ENCODE measurements around the gene MAGED4B. TPM values are rescaled to one million over a fixed set of nuclear protein-coding genes. Genes with fewer than 3 reads are reported as not detected.
"Not testable (repeated sequence)": the region's sequence is repeated elsewhere in the genome, so short reads cannot be mapped to it uniquely, and the experiment has no call there.

Gene MAGED4B
- 47.9 TPM for total RNA-seq

- not testable (repeated sequence) for DNase-seq (ENCODE audit: low spot score)
These were observed at the start of gene MAGED4B for GRCh38 chrX:52068666-52069640. Gene MAGED4B, minus strand, starts transcription at chrX:52069183. Its CDS starts 1,011 bp downstream, at chrX:52068172.

- DNase-seq (ENCODE audit: low spot score), result no peak
These were observed 49.3 kb upstream of the MAGED4B start for GRCh38 chrX:52118262-52118661.

GRCh38 chrX:52082578-52082977, 13.6 kb upstream of the MAGED4B start:
- no peak for DNase-seq (ENCODE audit: low spot score)

GRCh38 chrX:52078131-52078530, 9.1 kb upstream of the MAGED4B start:
- no peak for DNase-seq (ENCODE audit: low spot score)

- DNase-seq (ENCODE audit: low spot score), result not testable (repeated sequence)
These were observed 26.7 kb downstream of the MAGED4B start for GRCh38 chrX:52042288-52042687.

- no peak for DNase-seq (ENCODE audit: low spot score)
These were observed 34.8 kb downstream of the MAGED4B start for GRCh38 chrX:52034211-52034610.

- no peak for DNase-seq (ENCODE audit: low spot score)
These were observed 37.6 kb downstream of the MAGED4B start for GRCh38 chrX:52031371-52031770.

- no peak for DNase-seq (ENCODE audit: low spot score)
These were observed 53.2 kb downstream of the MAGED4B start for GRCh38 chrX:52015794-52016193.

Other genes with a start within 250 kb of the MAGED4B start
- 214 TPM for gene MAGED1, start 175.6 kb downstream of the MAGED4B start, total RNA-seq
- gene MAGED4, start 115.7 kb upstream of the MAGED4B start, total RNA-seq, result 48.7 TPM

Measured in mucosa of gallbladder (tissue), 1 donor.